ENCODE measurements around the gene STPG2. TPM values are rescaled to one million over a fixed set of nuclear protein-coding genes. Genes with fewer than 3 reads are reported as not detected.
"Not testable (repeated sequence)": the region's sequence is repeated elsewhere in the genome, so short reads cannot be mapped to it uniquely, and the experiment has no call there.

Gene STPG2
- total RNA-seq, 2 experiments from 2014 or later = not detected

- no peaks in the 10 kb centered on the region for H3K27me3 Mint-ChIP-seq
- peaks cover 2% of the 10 kb centered on the region for H3K9me3 Mint-ChIP-seq
- intact Hi-C loops (cut with micrococcal nuclease) = no loop called here
- H3K36me3 Mint-ChIP-seq = no peaks in the 10 kb centered on the region
- ChIA-PET POLR2A (no interaction called here), CTCF (no interaction called here)
- H3K4me1 Mint-ChIP-seq (ENCODE audit: low read depth) = no peaks in the 10 kb centered on the region
- DNase-seq = no peak
- H3K4me3 Mint-ChIP-seq = no peak overlapping the region
- H3K27ac Mint-ChIP-seq = no peak overlapping the region
Observed at GRCh38 chr4:97912156-97912555, 231.1 kb downstream of the STPG2 start.

GRCh38 chr4:97911236-97911906 lies 231.9 kb downstream of the STPG2 start:
- Mint-ChIP-seq H3K36me3 (no peaks in the 10 kb centered on the region), H3K9me3 (peaks cover 2% of the 10 kb centered on the region), H3K4me1 (ENCODE audit: low read depth) (no peaks in the 10 kb centered on the region), H3K27me3 (no peaks in the 10 kb centered on the region), H3K4me3 (no peak overlapping the region), H3K27ac (no peak overlapping the region)
- intact Hi-C loops (cut with micrococcal nuclease) = no loop called here
- ChIA-PET CTCF (no interaction called here), POLR2A (no interaction called here)
- no peak for DNase-seq

- Mint-ChIP-seq H3K27ac (no peak overlapping the region), H3K4me3 (no peak overlapping the region), H3K27me3 (no peaks in the 10 kb centered on the region), H3K36me3 (no peaks in the 10 kb centered on the region), H3K4me1 (ENCODE audit: low read depth) (no peaks in the 10 kb centered on the region), H3K9me3 (peaks cover 8% of the 10 kb centered on the region)
- ChIA-PET POLR2A (no interaction called here), CTCF (no interaction called here)
- intact Hi-C loops (cut with micrococcal nuclease) = no loop called here
- no peak for DNase-seq
Observed at GRCh38 chr4:97910005-97910404, 233.3 kb downstream of the STPG2 start.

DNA sequence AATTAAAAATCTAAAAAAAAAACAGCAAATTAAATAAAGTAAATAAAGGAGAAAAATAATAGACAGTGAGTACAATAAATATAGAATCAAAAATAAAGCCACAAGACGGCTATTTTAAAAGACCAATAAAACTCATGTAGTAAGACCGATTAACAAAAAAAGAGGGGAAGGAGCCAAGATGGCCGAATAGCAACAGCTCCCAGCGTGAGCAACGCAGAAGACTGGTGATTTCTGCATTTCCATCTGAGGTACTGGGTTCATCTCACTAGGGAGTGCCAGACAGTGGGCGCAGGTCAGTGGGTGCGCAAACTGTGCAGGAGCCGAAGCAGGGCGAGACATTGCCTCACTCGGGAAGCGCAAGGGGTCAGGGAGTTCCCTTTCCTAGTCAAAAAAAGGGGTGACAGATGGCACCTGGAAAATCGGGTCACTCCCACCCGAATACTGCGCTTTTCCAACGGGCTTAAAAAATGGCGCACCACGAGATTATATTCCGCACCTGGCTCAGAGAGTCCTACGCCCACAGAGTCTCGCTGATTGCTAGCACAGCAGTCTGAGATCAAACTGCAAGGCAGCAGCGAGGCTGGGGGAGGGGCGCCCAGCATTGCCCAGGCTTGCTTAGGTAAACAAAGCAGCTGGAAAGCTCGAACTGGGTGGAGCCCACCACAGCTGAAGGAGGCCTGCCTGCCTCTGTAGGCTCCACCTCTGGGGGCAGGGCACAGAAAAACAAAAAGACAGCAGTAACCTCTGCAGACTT lies 239.7 kb downstream of the STPG2 start:
- H3K4me3 Mint-ChIP-seq; H3K27me3 Mint-ChIP-seq; H3K4me1 Mint-ChIP-seq (ENCODE audit: low read depth); H3K36me3 Mint-ChIP-seq; CTCF ChIA-PET; POLR2A ChIA-PET; DNase-seq; intact Hi-C loops (cut with micrococcal nuclease); H3K27ac Mint-ChIP-seq: not testable (repeated sequence)
- H3K9me3 Mint-ChIP-seq = peaks cover 15% of the 10 kb centered on the region

DNA sequence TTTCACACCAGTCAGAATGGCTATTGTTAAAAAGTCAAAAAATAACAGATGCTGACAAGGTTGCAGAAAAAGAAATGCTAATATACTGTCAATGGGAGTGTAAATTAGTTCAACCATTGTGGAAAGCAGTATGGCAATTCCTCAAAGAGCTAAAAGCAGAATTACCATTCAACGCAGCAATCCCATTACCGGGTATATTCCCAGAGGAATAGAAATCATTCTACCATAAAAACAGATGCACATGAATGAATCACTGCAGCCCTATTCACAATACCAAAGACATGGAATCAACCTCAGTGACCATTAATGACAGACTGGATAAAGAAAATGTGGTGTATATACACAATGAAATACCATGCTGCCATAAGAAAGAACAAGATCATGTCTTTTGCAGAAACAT lies 243.0 kb downstream of the STPG2 start:
- no peaks in the 10 kb centered on the region for H3K4me1 Mint-ChIP-seq (ENCODE audit: low read depth)
- no peaks in the 10 kb centered on the region for H3K27me3 Mint-ChIP-seq
- intact Hi-C loops (cut with micrococcal nuclease) = no loop called here
- DNase-seq = no peak
- POLR2A ChIA-PET = interaction anchor here (0.7 kb wide), 1 partner anchor 357 kb away, joined by 3 read pairs; no protein-coding TSS in a partner anchor
- no peaks in the 10 kb centered on the region for H3K36me3 Mint-ChIP-seq
- no peak overlapping the region for H3K27ac Mint-ChIP-seq
- H3K4me3 Mint-ChIP-seq = no peak overlapping the region
- peaks cover 12% of the 10 kb centered on the region for H3K9me3 Mint-ChIP-seq
- CTCF ChIA-PET = no interaction called here

DNA sequence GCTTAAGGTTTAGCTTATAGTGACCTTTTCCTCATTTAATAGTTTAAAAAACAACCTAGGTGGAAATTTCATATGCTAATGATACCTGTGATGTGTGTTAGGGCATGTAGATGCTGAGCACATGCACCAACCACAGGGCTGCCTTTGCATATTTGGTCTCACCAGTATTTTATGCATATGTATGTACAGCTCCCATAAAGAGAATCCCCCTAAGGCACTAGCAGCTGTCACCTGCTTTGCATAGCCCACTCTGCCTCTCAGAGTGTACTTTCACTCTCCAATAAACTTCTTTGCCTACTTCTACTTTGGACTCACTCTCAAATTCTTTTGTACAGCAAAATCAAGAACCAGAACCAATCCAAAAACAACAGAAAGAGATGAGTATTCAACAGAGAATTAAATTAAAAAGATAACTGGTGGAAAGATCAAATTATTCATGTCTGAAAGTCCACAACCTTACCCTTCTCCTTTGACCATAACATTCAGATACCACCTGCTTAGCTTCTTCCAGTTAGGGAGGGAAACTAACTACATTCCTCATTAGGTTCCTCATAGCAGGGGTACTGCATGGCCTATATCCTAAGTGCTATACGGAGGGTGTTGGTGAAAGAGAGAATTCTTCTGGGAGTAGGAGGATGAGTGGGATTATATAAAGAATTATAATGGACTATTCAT lies 250.5 kb downstream of the STPG2 start:
- intact Hi-C loops (cut with micrococcal nuclease) = no loop called here
- CTCF ChIA-PET = no interaction called here
- Mint-ChIP-seq H3K4me3 (no peak overlapping the region), H3K36me3 (no peaks in the 10 kb centered on the region), H3K27ac (no peak overlapping the region), H3K9me3 (peaks cover 3% of the 10 kb centered on the region), H3K27me3 (no peaks in the 10 kb centered on the region), H3K4me1 (ENCODE audit: low read depth) (no peaks in the 10 kb centered on the region)
- DNase-seq = no peak
- POLR2A ChIA-PET = no interaction called here

GRCh38 chr4:97879942-97880341 lies 263.3 kb downstream of the STPG2 start:
- Mint-ChIP-seq H3K27me3 (no peaks in the 10 kb centered on the region), H3K4me1 (ENCODE audit: low read depth) (no peaks in the 10 kb centered on the region)
- CTCF ChIA-PET = no interaction called here

DNA sequence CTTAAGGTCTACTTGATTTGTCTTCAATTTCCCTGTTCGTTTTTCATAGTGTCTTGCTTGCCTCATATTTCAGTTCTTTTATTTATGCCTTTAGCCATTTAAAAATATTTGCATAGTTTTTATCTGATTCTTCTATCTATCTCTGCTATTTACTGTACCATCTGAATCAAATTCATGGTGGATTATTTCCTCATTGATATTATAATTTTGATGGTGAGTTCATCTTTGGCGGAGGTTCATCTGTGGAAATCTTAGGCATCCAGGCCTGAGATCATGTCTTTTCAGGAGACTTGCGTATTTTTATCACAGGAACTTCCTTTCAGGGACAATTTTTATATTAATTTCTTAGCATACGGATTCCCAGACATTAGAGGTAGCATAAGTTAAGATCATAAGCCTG lies 275.2 kb downstream of the STPG2 start:
- POLR2A ChIA-PET = no interaction called here
- intact Hi-C loops (cut with micrococcal nuclease) = no loop called here
- DNase-seq = no peak
- Mint-ChIP-seq H3K4me3 (no peak overlapping the region), H3K27me3 (no peaks in the 10 kb centered on the region), H3K27ac (no peak overlapping the region), H3K9me3 (peaks cover 9% of the 10 kb centered on the region), H3K4me1 (ENCODE audit: low read depth) (no peaks in the 10 kb centered on the region), H3K36me3 (no peaks in the 10 kb centered on the region)
- CTCF ChIA-PET = no interaction called here

More at GRCh38 chr4:97879942-97880341, 263.3 kb downstream of the STPG2 start:
- intact Hi-C loops (cut with micrococcal nuclease) = no loop called here
- Mint-ChIP-seq H3K4me3 (no peak overlapping the region), H3K9me3 (peaks cover 10% of the 10 kb centered on the region), H3K27ac (no peak overlapping the region), H3K36me3 (no peaks in the 10 kb centered on the region)
- POLR2A ChIA-PET = no interaction called here
- no peak for DNase-seq

DNA sequence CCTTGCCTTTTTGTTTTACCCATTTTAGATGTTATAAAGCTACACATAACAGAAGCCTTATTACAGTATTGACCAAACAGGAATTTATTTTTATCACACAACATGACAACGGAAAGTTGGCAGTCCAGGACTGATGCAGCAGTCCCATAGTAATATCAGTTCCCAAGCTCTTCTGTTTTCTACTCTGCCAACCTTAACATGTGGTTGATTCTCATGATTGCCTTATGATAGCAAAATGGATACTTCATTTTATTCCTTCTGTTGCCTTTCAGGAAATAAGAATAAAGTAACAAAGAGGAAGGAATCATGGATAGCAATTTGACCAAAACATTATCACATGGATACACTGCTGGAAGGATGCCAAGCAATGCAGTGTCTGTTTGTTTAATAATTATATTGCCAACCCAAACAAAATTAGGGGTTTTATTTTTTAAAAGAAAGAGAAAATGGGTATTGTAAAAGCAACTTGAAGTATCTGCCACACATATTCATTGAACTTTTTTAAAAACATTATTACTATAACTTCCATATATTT lies 275.7 kb downstream of the STPG2 start:
- POLR2A ChIA-PET = no interaction called here
- H3K4me1 Mint-ChIP-seq (ENCODE audit: low read depth) = no peaks in the 10 kb centered on the region
- CTCF ChIA-PET = no interaction called here
- no peaks in the 10 kb centered on the region for H3K27me3 Mint-ChIP-seq
- intact Hi-C loops (cut with micrococcal nuclease) = no loop called here
- no peak for DNase-seq
- H3K27ac Mint-ChIP-seq = no peak overlapping the region
- peaks cover 10% of the 10 kb centered on the region for H3K9me3 Mint-ChIP-seq
- H3K36me3 Mint-ChIP-seq = no peaks in the 10 kb centered on the region
- H3K4me3 Mint-ChIP-seq = no peak overlapping the region

- intact Hi-C loops (cut with micrococcal nuclease) = no loop called here
- CTCF ChIA-PET = no interaction called here
- no peak overlapping the region for H3K27ac Mint-ChIP-seq
Observed at GRCh38 chr4:97866821-97867556, 276.3 kb downstream of the STPG2 start.

GRCh38 chr4:97851115-97851514 lies 292.2 kb downstream of the STPG2 start:
- CTCF ChIA-PET = no interaction called here
- H3K27ac Mint-ChIP-seq = no peak overlapping the region
- no peaks in the 10 kb centered on the region for H3K27me3 Mint-ChIP-seq
- peaks cover 22% of the 10 kb centered on the region for H3K9me3 Mint-ChIP-seq
- H3K4me1 Mint-ChIP-seq (ENCODE audit: low read depth) = no peaks in the 10 kb centered on the region
- H3K36me3 Mint-ChIP-seq = no peaks in the 10 kb centered on the region
- intact Hi-C loops (cut with micrococcal nuclease) = no loop called here
- H3K4me3 Mint-ChIP-seq = no peak overlapping the region
- no peak for DNase-seq
- POLR2A ChIA-PET = interaction anchor here (0.7 kb wide), 1 partner anchor 1668 kb away, joined by 3 read pairs; no protein-coding TSS in a partner anchor

More at GRCh38 chr4:97866821-97867556, 276.3 kb downstream of the STPG2 start:
- H3K4me3 Mint-ChIP-seq = no peak overlapping the region
- H3K36me3 Mint-ChIP-seq = no peaks in the 10 kb centered on the region
- peaks cover 16% of the 10 kb centered on the region for H3K9me3 Mint-ChIP-seq
- POLR2A ChIA-PET = no interaction called here
- no peak for DNase-seq
- no peaks in the 10 kb centered on the region for H3K27me3 Mint-ChIP-seq
- no peaks in the 10 kb centered on the region for H3K4me1 Mint-ChIP-seq (ENCODE audit: low read depth)

GRCh38 chr4:97845758-97846157 lies 297.5 kb downstream of the STPG2 start:
- ChIA-PET CTCF (no interaction called here), POLR2A (no interaction called here)
- Mint-ChIP-seq H3K9me3 (peaks cover 10% of the 10 kb centered on the region), H3K36me3 (no peaks in the 10 kb centered on the region), H3K4me1 (ENCODE audit: low read depth) (no peaks in the 10 kb centered on the region), H3K4me3 (no peak overlapping the region), H3K27me3 (no peaks in the 10 kb centered on the region), H3K27ac (no peak overlapping the region)
- intact Hi-C loops (cut with micrococcal nuclease) = no loop called here
- no peak for DNase-seq
